Renal pelvis (tissue), 4 donors: ENCODE data around the gene PHACTR1. TPM values are rescaled to one million over a fixed set of nuclear protein-coding genes. Genes with fewer than 3 reads are reported as not detected.

Source experiments
- DNase-seq: peaks from one replicate; pipeline ENCODE4 v3.0.0-alpha.2; 2013
- polyA plus RNA-seq, 3 donors: library from polyadenylated mRNA; unstranded; fragments of 120-200 nt; gene quantifications; one replicate each; pipeline ENCODE4 v1.2.1, GENCODE V29; 2013; ENCODE audit not compliant: insufficient read length in 3 of 3

PHACTR1 gene
- polyA plus RNA-seq, 3 donors, result 12.5 to 23.6 (median 17.9) TPM

GRCh38 chr6:12801141-12801540 lies 84.6 kb downstream of the PHACTR1 start:
- DNase-seq, result no peak

- no peak for DNase-seq
Observed at GRCh38 chr6:12802440-12802839, 85.9 kb downstream of the PHACTR1 start.

GRCh38 chr6:12803486-12803885 lies 86.9 kb downstream of the PHACTR1 start:
- no peak for DNase-seq

GRCh38 chr6:12804952-12805645 lies 88.5 kb downstream of the PHACTR1 start:
- DNase-seq, result no peak

GRCh38 chr6:12806136-12806535 lies 89.6 kb downstream of the PHACTR1 start:
- DNase-seq, result no peak

GRCh38 chr6:12806796-12807195 lies 90.2 kb downstream of the PHACTR1 start:
- DNase-seq, result no peak

GRCh38 chr6:12811519-12811918 lies 95.0 kb downstream of the PHACTR1 start:
- DNase-seq, result no peak

GRCh38 chr6:12813321-12813720 lies 96.8 kb downstream of the PHACTR1 start:
- DNase-seq, result no peak

- DNase-seq, result no peak
Observed at GRCh38 chr6:12814015-12814414, 97.4 kb downstream of the PHACTR1 start.

- DNase-seq, result no peak
Observed at GRCh38 chr6:12815089-12815488, 98.5 kb downstream of the PHACTR1 start.

- no peak for DNase-seq
Observed at GRCh38 chr6:12815884-12816600, 99.5 kb downstream of the PHACTR1 start.

GRCh38 chr6:12818324-12818723 lies 101.8 kb downstream of the PHACTR1 start:
- no peak for DNase-seq

- no peak for DNase-seq
Observed at GRCh38 chr6:12823847-12824246, 107.3 kb downstream of the PHACTR1 start.

GRCh38 chr6:12826584-12826983 lies 110.0 kb downstream of the PHACTR1 start:
- DNase-seq, result no peak

- DNase-seq, result no peak
Observed at GRCh38 chr6:12827921-12828320, 111.4 kb downstream of the PHACTR1 start.

- DNase-seq, result no peak
Observed at GRCh38 chr6:12832226-12832735, 115.7 kb downstream of the PHACTR1 start.

- DNase-seq, result no peak
Observed at GRCh38 chr6:12836009-12836408, 119.4 kb downstream of the PHACTR1 start.

GRCh38 chr6:12841619-12842018 lies 125.1 kb downstream of the PHACTR1 start:
- DNase-seq, result no peak

- no peak for DNase-seq
Observed at GRCh38 chr6:12842114-12842513, 125.5 kb downstream of the PHACTR1 start.

- DNase-seq, result no peak
Observed at GRCh38 chr6:12842658-12843057, 126.1 kb downstream of the PHACTR1 start.

GRCh38 chr6:12844284-12845223 lies 128.0 kb downstream of the PHACTR1 start:
- DNase-seq, result no peak
